Body of pancreas (tissue), 4 donors: Measurements from ENCODE around the gene MRGPRD.

Experiments
- POLR2A ChIP-seq, 3 donors: fragments of 450-650 bp; IDR thresholded peaks; one replicate each; pipeline ENCODE4 v1.6.1; 2016; ENCODE audit warnings: antibody characterized with exemption in 3 of 3, mild to moderate bottlenecking in 2 of 3
- TF ChIP-seq, protein P1 (sequence below), 7 experiments: fragments of 450-650 bp in 4 of 7; fragments of 200-600 bp in 3 of 7; sonication (generic) in 3 of 7; IDR thresholded peaks; one replicate each; pipeline ENCODE4 v1.5.1; 2016 to 2019; ENCODE audit warnings: antibody characterized with exemption in 7 of 7

DNA sequence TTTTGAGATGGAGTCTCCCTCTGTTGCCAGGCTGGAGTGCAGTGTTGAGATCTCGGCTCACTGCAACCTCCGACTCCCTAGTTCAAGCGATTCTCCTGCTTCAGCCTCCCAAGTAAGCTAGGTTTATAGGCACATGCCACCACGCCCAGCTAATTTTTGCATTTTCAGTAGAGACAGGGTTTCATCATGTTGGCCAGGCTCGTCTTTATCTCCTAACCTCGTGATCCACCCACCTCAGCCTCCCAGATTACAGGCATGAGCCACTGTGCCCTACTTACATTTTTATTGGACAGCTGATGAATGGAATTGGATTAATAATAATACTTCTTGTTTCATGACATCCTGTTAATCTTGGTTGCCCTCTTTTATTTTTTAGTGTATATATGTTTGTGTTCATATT is 3.0 kb upstream of the MRGPRD start:
- TF ChIP-seq, protein P1, sequence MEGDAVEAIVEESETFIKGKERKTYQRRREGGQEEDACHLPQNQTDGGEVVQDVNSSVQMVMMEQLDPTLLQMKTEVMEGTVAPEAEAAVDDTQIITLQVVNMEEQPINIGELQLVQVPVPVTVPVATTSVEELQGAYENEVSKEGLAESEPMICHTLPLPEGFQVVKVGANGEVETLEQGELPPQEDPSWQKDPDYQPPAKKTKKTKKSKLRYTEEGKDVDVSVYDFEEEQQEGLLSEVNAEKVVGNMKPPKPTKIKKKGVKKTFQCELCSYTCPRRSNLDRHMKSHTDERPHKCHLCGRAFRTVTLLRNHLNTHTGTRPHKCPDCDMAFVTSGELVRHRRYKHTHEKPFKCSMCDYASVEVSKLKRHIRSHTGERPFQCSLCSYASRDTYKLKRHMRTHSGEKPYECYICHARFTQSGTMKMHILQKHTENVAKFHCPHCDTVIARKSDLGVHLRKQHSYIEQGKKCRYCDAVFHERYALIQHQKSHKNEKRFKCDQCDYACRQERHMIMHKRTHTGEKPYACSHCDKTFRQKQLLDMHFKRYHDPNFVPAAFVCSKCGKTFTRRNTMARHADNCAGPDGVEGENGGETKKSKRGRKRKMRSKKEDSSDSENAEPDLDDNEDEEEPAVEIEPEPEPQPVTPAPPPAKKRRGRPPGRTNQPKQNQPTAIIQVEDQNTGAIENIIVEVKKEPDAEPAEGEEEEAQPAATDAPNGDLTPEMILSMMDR (IDR thresholded peaks at IDR 0.05): no peak
- TF ChIP-seq POLR2A (IDR thresholded peaks at IDR 0.05): no peak
